Activated CD8-positive, alpha-beta memory T cell treated with anti-CD3 and anti-CD28 coated beads, Interleukin-2, amount 50 U/mL, for 4 hours (primary cell): Measurements from ENCODE around the gene NRXN2.

Experiments
- DNase-seq: peaks from one replicate; pipeline ENCODE4 v3.0.0-alpha.2; 2020

Gene NRXN2

GRCh38 chr11:64723117-64723906, at the start of gene NRXN2:
TSS of gene NRXN2 (minus strand) at chr11:64723197. CDS start at chr11:64713699, 9,498 bp downstream.
- DNase-seq: peak; percentile 83

- no peak for DNase-seq
Measured at GRCh38 chr11:64772303-64773018, 49.5 kb upstream of the NRXN2 start.

DNA sequence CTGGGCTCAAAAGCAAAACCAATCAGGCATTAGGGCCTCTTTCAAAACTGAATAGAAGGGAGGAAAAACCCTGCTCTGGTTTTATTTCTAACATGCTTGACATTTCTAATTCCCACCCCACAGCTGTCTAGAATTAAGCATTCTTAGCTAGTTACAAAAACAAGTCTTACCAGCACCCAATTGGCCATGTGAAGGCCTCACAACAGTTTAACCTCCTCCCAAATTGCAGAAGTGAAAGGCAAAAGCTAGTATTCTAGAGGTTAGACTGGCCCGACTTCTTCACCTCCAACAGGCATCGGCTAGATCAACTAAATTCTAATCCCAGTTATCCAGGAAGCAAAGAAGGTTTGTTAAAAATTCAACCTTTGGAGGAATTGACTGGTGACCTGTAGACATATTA, 48.9 kb upstream of the NRXN2 start:
- DNase-seq: no peak

DNA sequence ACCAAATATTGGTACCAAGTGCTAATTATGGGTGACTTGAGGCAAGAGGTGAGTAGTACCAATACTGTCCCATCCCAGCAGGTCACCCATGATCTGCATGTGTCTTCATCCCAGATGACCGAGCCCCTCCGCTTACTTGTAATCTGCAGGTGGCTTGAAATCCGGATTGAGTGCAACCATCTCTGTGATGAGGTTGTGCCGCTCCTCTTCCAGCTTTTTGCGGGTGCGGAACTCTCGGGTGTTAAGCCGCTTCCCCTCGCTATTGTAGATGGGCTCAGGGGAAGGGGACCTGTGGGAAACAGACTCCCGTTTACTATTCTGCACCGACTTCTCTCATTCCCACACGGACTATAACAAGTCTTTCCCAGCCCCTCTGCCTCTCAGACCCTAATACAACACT, 47.1 kb upstream of the NRXN2 start:
- no peak for DNase-seq

DNA sequence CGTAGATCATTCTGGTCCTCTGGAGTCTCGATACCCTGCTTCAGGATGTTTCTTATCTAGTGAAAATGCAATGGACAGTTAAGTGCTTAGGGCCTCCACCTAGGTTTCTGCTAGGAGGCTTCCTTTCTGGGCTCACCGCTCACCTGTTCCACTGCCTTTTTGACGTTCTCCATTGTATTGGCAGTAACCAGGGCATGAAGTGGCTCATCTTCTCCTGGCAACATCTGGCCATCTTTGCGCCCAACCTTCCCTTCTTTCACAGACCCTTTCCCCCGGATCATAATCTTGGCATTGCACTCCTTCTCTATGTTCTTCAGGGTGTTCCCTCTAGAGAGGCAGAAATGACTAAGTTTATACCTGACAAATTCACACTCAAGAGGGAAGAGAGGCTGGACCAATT, 46.3 kb upstream of the NRXN2 start:
- DNase-seq: no peak

DNA sequence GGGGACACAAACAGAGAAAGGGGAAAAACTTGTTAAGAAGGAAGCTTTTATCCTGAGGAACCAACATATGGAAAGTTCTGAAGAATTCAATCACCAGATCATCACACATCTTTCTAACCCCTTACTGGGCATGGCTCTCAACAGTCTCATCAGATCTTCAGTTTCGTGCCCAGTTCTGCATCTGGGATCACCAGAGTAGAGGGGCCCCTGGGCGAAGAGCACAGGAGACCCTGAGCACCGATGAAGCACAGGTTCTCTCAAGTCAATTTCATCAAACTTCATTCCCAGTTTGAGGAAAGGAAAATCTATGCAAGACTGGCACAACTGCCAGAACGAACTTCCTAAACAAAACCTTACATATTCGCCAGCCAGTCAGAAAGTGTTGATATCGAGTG, 45.3 kb upstream of the NRXN2 start:
- DNase-seq: no peak

DNA sequence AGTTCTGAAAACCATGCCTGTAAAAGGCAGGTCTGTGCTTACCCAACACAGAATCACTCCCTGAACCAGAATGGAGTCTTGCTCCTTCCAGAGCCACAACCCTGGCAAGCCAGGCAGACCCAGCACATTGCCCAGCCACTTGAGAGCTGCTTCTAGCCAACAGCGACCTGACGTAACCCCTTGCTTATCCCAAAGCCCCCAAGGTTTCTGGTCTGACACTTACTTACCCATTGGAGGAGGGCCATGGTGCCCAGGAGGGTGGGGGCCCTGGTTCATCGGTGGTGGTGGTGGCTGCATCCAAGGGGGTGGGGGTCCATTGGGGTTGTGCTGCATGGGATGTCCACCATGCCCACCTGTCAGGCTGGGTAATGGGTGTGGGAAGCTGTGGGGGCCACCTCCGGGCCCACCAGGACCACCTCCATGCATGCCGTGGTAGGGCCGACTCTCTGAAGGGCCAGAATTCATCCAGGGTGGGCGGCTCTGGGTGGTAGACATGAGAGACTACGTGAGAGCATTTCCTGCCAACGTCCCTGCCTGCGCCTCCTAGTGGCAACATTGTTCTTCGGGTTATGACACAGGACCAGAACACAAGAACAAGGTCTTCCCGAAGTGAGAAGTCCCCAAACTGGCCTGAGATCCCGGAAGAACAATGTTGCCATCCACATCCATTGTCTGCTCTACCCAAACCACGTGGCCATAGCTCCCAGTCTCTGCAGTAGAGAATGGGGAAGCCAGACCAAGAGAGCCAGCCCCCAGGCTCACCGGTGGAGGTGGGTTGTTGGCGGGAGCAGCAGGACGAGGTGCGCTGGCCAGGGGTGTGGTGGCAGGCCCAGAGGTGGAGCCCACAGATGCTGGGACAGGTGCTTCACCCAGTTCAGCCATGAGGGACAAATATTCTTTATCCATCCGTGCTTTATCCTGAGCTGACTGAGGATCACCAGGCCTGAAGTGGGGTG, 44.6 kb upstream of the NRXN2 start:
- peak; percentile 81 for DNase-seq

GRCh38 chr11:64766881-64767280, 43.9 kb upstream of the NRXN2 start:
- DNase-seq: no peak

- no peak for DNase-seq
Measured at GRCh38 chr11:64765851-64766665, 43.1 kb upstream of the NRXN2 start.

GRCh38 chr11:64765291-64765850, 42.4 kb upstream of the NRXN2 start:
- DNase-seq: no peak

DNA sequence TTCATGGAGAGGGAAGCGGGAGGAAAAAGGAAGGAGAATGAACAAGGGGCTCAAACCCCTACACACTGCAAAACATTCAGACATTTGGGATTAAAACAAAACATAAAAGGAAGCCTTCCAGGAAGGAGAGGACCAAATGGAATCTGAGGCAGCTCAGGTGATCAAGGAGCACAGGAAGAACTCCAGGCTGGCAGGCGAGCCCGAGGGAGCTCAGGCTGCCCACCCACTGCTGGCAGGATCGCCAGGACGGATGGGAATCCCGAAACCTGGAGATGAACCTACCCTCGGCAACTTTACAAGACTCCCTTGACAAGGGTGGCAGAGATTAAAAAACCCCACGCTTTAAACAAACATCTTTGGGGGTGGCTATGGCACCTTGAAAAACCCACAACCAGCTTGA, 41.8 kb upstream of the NRXN2 start:
- DNase-seq: no peak

- peak; percentile 71 for DNase-seq
Measured at GRCh38 chr11:64764040-64764611, 41.1 kb upstream of the NRXN2 start.

DNA sequence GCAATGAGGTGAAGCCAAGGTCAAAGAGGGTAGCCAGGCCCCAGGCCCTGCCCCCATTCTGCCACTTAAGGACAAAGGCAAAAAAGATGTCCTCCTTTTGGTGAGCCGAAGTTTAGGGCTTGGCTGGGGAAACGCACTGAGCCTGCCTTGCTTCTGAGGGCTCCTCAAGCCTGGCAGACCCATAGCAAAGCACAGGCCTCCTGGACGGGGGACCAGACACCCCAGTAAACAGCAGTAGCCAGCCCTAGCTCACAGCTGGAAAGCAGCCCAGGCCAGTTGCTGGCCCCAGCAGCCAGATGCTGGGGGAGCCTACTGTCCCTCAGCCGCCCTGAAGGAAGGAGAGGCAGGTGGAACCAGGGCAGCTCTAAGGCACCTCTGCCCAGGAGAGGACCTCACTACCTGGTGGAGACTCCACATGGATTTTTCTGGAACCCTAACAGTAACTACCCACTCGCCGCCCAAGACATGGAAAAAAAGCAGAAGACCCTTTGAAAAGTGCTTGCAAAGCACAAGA, 40.6 kb upstream of the NRXN2 start:
- no peak for DNase-seq

DNA sequence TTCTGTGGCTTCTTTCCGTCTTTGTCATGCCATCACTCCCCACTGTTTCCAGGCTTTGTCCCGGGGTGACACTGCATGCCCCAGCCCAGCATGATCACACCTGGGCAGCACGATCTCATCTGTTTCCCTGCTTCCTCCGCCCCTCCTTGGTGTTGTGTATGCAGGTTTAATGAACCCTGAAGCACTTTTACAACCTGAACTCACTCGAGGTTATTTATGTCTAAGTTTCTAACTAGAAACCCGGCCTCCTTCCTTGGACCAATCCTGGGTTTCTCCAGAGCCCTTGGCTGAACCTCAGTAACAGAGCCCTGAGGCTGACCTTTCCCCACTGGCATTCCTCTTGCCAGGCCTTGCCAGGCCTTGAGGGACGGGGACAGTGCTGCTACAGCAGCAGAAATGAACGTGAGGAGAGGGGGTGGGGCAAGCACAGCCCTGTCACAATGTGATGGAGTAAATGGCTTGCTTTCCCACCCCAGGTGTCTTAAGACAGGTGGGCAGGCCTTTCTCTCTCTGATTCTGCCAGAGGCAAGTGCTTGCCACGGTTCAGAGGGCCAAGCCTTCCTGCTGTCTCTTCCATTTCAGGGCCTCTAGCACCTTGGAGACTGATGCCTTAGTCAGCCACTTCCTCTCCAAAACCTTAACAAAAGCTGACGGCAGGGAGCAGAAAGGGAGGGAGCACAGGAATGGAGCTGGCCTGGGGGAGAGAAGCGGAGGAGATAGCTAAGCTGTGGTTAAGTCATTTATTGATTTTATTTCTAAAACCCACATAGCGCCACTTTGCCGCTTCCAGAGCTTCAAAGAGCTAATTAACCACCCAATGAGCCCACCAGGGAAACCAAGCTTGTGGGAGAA, 39.9 kb upstream of the NRXN2 start:
- no peak for DNase-seq

DNA sequence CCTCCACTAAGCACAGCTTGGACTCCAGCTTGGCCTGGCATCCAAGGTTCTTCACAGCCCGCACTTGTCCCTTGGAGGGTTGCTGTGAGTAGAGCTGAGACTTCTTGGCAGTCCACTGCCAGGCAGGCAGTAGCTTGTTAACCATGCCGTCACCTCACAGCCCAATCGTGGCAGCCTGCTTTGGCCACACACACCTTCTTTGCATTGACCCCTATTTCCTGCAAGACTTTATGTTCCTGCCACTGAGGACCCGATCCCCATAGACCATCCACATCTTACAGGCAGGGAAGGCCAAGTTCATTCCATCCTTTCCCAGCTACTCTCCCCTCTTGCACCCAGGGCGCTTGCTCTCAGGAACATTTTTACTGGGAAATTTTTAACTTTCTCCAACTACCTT, 39.3 kb upstream of the NRXN2 start:
- DNase-seq: no peak

GRCh38 chr11:64760759-64761420, 37.9 kb upstream of the NRXN2 start:
- no peak for DNase-seq

DNA sequence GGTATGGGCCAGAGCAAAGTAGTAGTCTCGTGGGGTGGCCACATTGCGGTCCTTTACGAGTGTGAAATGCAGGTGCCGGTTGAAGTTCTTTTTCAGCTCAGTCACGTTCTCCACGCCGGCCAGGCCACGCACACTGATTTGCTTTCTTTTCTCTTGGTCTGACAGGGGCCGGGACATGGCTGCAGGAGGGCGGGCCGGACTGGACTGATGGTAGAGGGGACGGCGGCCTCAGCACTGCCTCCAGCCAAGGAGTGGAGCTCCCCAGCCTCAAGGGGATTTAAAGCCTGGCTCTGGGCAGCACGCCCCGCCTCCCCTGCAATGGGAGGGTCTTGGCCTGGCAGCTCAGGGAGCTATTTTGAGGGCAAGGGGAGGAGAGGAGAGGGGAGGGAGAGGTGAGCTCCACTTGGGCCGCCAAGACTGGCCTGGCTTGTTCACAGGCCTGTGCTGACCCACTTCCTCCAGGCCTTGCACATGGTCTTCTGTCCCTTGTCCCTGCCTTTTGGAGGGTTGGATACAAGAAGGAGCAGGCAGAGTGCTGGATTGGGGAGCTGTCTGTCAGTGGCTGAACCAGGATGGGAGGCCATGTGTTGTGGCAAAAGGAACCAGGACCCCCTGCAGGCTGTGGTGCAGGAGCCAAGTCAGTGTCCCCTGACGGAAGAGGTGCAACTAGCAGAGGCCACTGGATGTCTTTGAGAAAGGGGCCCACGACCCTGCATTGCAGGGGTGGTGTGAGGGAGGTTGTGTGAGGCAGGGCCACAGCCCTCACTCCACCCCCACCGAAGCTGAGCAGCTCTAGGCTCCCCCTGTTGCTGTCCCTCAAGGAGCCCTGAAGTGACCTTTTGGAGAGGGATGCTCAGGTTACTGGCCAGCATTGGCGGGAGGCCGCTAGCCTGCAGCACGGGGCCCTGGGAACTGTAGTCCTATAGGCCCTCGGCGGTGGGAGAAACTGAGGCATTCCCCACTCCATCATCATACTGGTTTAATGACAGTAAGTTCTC, 37.0 kb upstream of the NRXN2 start, which contains the start of gene PYGM:
Gene PYGM (minus strand): TSS at position 253 of the 998 bp plus-strand sequence. CDS start 76 bp downstream, at position 177.
- peak; percentile 18 for DNase-seq

DNA sequence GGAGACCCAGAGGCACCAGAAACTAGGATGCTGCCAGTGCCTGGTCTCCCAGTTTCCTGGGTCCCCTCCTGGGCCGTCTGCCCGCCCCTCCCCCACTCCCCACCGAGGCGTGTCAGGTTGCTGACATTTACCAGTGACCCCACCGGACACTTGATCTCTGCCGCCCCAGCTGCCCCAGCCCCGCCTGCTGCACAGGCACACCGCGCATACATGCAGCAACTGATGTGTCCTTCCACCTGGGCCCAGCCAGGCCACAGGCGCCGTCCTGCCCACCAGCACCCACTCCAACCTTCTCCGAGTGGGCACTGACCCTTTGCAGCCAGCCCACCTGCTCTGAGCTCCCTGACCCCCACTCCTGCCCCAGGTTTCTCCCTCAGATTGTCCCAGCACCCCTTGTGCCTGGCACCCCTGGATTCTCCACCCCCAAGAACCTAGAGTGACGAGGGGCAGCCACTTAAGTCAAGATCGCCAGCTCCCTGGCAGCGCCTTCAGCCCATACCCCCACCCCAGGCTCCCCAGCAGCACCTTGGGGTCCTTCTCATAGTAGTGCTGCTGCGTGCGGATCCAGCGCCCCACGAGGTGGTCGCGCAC, 36.2 kb upstream of the NRXN2 start:
- no peak for DNase-seq
